HG03460 (cell line): ENCODE measurements around the gene NR2F1-AS1.

Source experiments
- ATAC-seq: cut with Tn5 transposase; IDR thresholded peaks from one replicate; pipeline ENCODE4 v1.9.1; 2021; ENCODE audit not compliant: unreplicated experiment

Gene NR2F1-AS1

GRCh38 chr5:93436083-93436482 lies 144.9 kb downstream of the NR2F1-AS1 start:
- ATAC-seq = no peak

GRCh38 chr5:93433422-93433821 lies 147.6 kb downstream of the NR2F1-AS1 start:
- no peak for ATAC-seq

GRCh38 chr5:93431250-93431649 lies 149.8 kb downstream of the NR2F1-AS1 start:
- ATAC-seq = no peak

GRCh38 chr5:93430673-93431199 lies 150.3 kb downstream of the NR2F1-AS1 start:
- ATAC-seq = no peak

- ATAC-seq = no peak
Measured at GRCh38 chr5:93430118-93430517, 150.9 kb downstream of the NR2F1-AS1 start.

GRCh38 chr5:93428868-93429267 lies 152.2 kb downstream of the NR2F1-AS1 start:
- no peak for ATAC-seq

GRCh38 chr5:93427316-93427715 lies 153.7 kb downstream of the NR2F1-AS1 start:
- ATAC-seq = no peak

- no peak for ATAC-seq
Measured at GRCh38 chr5:93425096-93425495, 155.9 kb downstream of the NR2F1-AS1 start.

- no peak for ATAC-seq
Measured at GRCh38 chr5:93423300-93423699, 157.7 kb downstream of the NR2F1-AS1 start.

- ATAC-seq = no peak
Measured at GRCh38 chr5:93422652-93423280, 158.3 kb downstream of the NR2F1-AS1 start.

- ATAC-seq = no peak
Measured at GRCh38 chr5:93421987-93422401, 159.0 kb downstream of the NR2F1-AS1 start.

GRCh38 chr5:93421468-93421867 lies 159.6 kb downstream of the NR2F1-AS1 start:
- ATAC-seq = no peak

GRCh38 chr5:93417490-93417889 lies 163.5 kb downstream of the NR2F1-AS1 start:
- ATAC-seq = no peak

GRCh38 chr5:93415819-93416218 lies 165.2 kb downstream of the NR2F1-AS1 start:
- no peak for ATAC-seq

- no peak for ATAC-seq
Measured at GRCh38 chr5:93411716-93412115, 169.3 kb downstream of the NR2F1-AS1 start.

GRCh38 chr5:93409691-93410090 lies 171.3 kb downstream of the NR2F1-AS1 start:
- ATAC-seq = no peak

- no peak for ATAC-seq
Measured at GRCh38 chr5:93407454-93407853, 173.6 kb downstream of the NR2F1-AS1 start.

GRCh38 chr5:93406971-93407401 lies 174.0 kb downstream of the NR2F1-AS1 start:
- ATAC-seq = no peak

- ATAC-seq = no peak
Measured at GRCh38 chr5:93404246-93404645, 176.8 kb downstream of the NR2F1-AS1 start.

GRCh38 chr5:93403141-93403928 lies 177.7 kb downstream of the NR2F1-AS1 start:
- ATAC-seq = no peak

- ATAC-seq = no peak
Measured at GRCh38 chr5:93402451-93402850, 178.6 kb downstream of the NR2F1-AS1 start.

- ATAC-seq = no peak
Measured at GRCh38 chr5:93401634-93402213, 179.3 kb downstream of the NR2F1-AS1 start.
